ENCODE measurements around the gene DLG1.

DLG1 gene

DNA sequence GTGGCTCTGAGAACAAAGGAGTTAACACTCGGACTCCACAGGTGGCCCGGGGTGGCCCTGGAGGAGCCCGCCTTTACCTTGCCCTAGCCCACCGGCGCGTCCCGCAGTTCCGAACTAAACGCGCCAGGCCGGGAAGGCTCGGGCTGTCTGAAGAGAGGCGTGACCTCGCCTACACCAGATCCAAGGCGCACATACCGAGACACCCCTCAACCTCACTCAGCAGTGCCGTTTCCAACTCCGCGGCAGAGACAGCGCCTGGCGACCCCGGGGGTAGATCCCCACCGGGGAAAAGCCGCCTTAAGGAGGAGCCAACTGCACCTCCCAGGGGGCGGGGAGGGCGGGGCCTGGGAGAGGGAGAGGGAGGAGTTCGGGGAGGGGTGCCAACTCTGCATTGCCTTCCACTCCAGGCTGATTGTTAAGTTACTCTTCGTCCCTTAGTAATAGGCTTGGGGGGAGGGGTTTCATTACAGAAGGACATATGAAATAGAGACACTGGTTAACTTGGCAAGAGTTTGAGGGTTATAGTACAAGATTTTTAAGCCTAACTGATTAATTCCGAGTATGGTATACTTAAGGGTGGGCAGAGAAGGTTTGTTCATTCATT is at the start of gene DLG1:
Gene DLG1, minus strand, starts transcription at position 272 of the 604 bp plus-strand sequence. CDS start 1,408 bp downstream, outside the sequence.
- peak; percentile 76 for DNase-seq (ENCODE audit: low read depth)

DNA sequence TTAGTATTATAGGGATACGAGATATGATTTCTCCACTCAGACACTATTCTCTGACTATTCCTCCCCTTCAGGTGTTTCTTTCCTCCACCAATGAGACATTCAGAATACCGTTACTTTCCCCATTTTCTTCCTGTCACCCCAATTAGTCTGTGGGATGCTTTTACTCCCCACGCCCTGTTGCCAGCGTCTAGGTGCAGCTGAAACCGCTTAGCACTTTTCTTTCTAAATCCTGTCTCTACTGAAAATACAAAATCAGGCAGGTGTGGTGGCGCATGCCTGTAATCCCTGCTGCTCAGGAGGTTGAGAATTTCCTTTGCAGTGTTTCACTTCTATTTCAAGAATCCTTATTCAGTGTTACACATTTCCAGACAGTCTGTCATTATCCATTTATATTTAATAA is 49.6 kb upstream of the DLG1 start:
- DNase-seq (ENCODE audit: low read depth) = no peak

DNA sequence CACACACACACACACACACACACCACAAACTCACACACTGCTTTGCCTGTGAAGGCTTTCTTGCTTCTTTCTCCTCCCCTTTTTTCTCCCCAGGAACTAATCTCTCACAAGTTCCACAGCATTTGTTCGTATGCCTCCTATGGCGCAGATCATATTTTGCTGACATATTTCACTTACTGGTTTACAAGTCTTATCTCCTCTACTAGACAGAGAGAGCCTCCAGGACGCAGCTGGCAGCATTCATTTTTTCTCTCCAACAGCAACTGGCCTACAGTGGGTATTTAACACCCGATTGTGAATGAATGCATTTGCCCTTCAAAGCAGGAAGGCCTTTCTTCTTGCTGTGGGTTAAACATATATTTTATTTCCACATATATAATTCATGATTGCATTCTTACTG is 47.0 kb upstream of the DLG1 start:
- no peak for DNase-seq (ENCODE audit: low read depth)

DNA sequence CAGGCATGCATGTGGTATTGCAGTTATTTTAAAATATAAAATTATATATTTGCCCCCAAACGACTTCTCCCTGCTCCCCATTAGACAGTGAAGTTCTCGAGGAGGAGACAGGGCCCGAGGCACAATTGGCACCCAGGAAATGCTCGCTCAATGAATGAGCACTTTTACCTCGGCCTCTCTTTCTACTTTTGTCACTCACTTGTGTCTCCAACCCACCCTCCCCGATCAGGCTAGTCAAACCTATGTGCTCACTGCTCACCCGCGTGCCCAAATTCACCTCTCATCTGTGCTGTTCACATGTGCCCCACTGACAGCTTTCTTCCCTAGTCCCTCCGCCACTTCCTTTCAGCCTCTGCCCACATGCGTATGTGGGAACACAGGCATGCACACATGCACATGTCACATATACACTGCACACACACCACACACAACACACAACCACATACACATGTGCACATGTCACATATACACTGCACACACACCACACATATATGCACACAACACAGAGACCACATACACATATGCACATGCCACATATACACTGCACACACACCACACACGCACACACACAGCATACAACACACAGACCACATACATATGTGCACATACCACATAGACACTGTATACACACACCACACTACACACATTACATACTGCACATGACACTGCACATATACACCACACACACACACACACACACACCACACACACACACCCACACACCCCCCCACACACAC is 46.3 kb upstream of the DLG1 start:
- DNase-seq (ENCODE audit: low read depth) = no peak

DNA sequence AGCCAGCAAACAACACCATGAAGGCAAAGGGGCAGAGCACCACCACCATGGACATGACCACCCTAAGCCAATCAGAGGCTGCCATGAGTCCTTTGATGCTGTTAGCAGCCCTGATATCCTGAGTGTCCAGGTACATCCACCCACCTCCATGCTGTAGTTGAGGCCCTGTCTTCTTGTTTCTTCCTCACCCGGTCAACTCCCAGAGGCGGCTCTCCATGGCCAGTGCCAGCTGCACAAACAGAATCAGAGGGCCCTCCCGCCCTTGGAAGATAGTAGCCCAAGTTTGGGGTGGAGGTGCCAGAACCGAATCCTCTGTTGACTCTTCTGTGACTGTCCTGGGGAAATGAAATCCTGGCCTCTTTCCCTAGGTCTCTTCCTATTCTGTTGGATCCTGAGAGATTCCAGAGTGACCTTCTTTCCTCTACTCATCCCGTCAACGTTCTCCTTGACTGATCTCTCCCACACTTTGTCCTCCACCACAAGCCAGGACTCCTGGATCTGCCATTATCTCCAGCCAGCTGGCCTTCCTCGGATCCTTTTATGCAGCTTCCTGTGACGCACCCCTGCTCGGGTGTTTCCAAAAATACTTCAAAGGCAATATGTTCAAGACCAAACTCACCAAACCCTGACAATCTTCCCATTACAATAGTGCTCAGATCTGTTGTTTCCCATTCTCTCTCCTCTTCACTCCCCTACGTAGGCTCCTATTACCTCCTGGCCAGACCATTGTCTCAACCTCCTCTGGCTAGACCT is 45.4 kb upstream of the DLG1 start:
- DNase-seq (ENCODE audit: low read depth) = no peak

DNA sequence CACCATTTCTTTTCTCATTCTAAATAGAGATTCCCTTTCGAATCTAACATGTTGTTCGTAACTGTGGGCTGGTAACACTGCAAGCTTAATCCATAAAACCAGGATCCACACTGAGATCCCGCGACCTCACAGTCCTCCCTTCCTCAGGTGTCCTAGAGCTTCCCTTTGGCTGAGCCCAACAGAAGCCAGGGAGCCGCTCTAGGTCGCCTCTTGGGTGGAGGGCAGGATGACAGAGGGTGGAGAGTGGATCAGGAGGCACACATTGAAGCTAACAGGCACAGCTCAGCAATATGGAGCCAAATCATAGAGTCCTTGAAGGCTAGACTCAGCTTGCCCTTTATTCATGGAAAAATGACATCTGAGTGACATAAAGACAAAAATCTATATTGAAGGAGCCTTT is 44.7 kb upstream of the DLG1 start:
- DNase-seq (ENCODE audit: low read depth) = no peak

DNA sequence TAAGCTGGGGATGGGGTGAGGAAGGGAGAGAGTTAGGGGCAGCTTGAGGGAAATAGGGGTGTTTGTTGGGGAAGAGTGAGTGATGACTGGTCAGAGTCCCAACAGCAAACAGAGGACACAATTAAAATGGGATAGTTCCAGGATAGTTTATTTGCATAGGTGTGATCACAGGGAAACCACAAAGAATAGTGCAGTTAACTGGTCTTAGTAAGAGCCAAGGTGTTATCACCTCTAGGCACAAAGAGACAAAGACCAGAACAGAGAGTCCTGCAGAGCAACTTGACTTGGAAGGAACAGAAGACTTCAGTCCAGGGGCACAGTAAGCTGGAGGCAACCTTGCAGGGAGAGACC is 42.1 kb upstream of the DLG1 start:
- DNase-seq (ENCODE audit: low read depth) = no peak

DNA sequence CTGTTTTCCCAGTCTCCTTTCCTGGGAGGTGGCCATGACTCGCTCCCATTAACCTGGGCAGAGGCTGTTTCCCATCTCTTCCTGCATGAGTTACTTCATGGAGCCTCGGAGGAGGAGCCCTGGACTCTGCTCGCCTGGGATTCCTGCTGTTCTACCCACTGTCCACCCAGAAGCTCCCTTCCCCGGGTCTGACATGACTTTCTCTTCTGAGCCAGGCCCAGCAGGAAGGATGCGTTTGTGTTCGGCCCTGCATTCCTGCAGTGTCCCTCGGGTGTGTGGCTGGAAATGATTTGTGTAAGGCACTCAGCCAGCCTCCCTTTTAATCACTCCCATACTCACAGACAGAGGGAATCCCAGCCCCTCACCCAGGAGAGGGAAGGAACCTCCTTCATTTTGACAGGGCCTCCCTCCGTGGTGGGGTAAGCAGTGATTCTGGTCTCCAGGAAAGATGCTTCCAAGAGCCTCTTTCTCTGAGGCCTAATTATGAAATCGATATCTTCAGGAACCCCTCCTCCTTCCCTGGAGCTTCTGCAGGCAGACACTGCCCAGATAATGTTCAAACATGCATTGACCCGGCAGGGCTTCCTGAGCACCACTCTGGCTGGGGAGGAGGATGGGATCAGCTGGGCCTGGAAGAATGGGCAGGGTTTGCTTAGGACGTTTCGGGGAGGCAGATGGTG is 41.6 kb upstream of the DLG1 start:
- no peak for DNase-seq (ENCODE audit: low read depth)

DNA sequence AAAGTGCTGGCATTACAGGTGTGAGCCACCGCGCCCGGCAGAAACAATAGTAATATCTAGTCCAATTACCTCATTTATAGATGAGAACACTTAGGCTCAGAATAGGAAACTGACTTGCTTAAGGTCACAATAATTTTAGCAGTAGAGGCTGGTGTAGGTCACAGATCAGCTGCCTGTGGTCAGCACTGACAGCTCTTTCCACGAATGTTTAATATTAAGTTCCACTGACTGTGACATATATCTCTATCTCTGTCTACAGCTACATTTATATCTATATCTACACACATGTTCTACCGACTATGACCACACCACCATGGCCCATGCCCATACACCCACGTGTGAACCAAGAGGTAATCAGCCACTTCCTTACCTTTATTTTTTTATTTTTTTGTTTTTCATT is 40.2 kb upstream of the DLG1 start:
- DNase-seq (ENCODE audit: low read depth) = no peak

DNA sequence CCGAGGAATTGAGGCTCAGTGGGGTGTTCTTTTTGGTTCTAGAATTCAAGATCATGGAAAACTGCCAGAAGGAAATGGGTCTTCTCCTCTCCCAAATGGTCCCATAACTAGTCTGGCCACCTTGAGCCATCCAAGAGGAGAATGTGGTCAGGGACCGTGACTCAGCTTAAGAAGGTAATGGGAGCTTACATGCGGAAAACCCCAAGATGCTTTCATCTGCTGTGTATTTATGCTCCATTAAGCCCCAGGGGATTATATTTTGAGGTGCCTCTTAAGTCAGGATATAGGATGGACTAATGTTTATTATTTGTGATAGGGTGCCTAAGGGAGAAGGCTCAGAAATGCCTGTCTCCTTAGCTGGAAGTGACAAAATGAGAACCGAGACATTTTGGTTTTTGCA is 39.2 kb upstream of the DLG1 start:
- no peak for DNase-seq (ENCODE audit: low read depth)

DNA sequence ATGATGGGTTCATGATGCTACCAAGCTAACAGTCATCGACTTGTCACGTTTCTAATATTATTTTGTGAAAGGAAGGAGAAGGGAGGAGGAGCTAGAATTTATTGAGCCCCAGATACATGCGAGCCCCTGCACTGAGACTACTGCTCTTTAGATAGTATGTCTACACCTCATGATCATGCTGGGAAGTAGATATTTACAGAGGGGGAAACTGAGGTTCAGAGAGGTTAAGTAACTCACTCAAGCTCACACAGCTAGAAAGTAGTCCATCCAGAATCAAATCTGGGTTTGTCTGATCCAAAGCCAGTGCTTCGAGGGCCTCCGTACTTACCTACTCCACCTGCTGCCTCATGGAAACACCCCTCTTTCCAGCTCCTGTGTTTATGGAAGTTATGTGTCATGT is 38.8 kb upstream of the DLG1 start:
- no peak for DNase-seq (ENCODE audit: low read depth)

DNA sequence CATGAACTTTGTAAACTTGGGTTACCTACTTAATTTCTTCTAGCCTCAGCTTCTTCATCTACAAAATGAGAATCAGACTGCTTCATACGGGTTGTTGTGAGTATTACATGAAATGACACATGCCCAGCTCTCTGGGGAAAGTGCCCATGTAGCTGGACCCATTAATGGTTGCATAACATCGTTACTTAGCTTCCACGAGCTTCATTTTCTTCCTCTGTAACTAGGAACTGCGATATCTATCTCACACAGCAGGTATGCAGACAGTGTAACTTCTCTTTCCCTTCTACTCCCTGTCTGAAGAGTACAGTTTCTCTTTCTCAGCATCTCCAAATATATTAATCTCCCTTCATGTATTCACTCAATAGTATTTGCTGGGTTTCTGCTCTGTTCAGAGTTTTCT is 37.9 kb upstream of the DLG1 start:
- DNase-seq (ENCODE audit: low read depth) = no peak

DNA sequence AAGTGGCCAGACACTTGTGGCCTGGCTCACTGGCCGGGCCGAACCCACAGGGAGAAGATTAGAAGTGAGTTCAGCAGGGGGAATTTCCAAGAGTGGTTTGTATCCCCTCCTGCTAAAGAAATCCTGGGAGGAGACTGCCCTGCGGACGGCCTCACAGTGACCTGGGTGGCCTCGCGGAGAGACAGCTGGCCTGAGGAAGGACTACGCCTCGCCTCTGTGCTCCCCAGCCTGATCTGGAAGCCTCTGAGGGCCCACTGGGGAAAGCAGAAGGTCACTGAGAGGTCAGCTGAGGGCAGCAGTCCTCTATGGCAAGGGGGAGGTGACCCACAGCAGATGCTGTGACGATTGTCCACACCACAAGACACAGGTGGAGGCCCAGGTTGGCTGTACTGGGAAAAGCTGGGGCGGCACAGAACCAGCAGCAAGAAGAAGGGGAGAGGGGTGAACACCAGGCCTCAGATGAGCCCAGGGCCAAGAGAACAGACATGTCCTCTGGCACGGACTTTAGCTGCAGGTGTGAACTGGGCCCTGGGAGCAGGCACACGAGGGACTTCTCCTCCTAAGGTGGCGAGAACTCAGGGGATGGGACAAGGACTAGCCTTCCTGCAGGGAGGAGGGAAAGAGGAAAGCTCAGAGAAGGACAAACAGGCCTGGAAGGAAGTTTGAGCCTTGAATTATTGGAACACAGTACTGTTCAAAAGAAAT is 37.2 kb upstream of the DLG1 start:
- DNase-seq (ENCODE audit: low read depth) = no peak

DNA sequence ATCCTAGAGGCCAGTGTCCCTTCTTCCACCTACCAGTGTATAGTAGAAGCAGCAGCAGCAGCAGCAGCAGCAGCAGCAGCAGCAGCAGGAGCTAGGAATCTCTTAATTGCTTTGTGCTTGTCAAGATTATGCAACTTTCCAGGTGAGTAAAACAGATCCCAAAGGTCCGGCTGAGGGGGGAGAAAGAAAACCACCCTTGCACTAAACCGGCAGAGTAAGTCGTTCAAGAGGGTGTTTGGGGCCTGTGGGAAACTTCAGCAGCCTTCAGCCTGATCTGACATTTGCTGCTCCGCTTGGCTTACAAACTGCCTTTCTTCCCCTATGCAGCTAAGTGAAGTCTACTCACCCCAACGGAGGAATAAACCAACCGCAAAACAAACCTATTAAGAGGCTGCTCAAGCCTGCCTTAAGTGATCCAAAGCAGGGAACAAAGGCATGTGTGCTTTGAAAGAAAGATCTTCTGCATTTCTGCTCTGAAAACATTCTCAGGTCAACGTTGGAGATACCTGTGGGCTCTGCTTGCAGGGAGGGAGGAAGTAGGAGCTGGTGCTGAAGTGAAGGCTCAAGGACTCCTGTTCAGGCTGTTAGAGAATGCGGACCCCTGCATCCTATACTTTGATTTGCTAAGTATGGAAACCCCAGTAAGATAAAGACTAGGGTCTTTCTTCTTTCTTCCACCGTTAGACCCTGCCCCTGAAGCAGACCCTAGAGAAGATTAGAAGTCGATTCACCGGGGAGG is 35.7 kb upstream of the DLG1 start:
- no peak for DNase-seq (ENCODE audit: low read depth)

DNA sequence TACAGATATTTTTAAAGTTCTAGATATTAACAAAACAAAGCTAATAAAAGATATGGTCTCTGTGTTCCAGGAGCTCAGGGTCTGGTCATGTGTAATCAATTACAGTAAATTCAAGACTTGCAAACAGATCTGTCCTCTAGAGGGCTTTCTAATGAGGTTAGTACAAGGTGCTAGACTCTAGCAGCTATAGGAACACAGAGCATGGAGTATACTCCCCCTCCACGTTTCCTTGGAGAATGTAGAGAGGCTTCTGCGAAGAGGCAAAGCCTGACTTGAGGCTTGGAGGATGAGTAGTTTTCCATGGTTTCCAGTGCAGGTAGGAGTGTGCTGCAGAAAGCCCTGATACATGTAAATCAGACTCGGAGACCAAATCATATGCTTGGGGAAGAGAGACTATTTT is 32.7 kb upstream of the DLG1 start:
- no peak for DNase-seq (ENCODE audit: low read depth)

DNA sequence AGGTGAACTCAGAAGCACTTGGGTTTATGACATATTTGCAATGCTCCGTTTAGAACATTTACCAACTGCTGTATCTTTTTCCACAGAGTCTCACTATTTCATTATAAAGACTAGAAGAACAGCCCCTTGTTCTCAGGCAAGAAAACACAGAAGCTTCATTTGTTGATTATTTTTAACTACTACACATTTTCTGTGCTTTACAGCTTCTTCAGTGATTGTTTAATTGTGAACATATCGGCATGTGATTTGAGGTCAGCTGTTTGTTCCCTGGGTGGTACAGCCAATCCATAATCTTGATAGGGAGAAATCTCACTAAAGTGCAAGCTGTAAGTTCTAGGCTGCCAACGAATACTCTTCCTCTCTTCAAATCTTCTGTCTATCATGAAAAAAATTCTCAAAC is 31.0 kb upstream of the DLG1 start:
- no peak for DNase-seq (ENCODE audit: low read depth)

DNA sequence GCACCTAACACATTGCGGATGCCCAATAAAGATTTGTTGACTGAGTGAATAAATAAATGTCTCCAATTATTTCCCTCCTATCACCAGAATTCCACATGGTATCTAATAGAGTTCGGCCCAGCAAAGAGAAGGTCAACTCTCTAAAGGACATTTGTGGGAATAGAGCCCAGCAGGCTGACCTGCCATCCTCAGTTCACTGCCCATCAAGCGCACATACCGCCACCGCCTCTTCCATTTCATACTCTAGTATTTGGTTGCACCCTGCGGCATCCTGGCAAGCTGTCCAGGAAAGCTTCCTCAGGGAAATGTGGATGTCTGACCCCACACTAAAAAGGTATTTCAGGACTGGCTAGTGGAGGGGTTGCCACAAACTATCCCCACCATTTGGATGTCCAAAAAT is 29.8 kb upstream of the DLG1 start:
- no peak for DNase-seq (ENCODE audit: low read depth)

DNA sequence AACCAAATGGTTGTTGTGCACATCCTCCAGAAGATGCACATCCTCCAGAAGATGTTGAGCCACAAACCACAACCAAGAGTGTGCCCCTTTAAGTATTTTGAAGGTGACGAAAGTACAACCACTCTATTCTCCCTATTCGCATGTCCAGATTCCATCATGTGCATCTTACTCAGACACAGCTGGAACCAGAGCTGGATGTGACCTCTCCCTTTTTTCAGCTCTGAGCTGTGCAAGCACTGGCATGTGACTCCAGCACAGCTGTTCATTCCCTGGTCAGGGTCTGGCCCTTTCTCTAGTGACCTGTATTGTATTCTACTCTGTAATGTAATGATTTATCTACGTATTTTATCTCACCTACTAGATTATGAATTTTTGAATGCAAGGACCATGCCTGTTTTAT is 29.3 kb upstream of the DLG1 start:
- no peak for DNase-seq (ENCODE audit: low read depth)

DNA sequence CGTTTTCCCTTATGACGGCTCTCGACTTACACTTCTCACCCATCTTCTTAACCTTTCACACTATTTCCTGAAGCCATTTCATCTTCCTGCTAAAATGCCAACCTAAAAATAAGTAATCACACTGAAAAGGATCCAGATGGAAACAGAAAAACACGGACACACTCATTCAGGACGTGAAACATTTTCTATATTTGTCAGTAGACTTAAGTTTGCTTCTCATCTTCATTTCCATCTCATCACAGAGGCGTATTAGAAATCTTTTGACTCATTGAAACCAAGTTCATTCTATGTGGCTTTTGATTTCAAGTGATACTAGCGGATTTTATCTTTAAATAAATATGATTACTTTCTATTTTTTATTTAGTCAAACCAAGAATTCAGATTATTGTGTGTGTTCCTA is 27.4 kb upstream of the DLG1 start:
- no peak for DNase-seq (ENCODE audit: low read depth)

DNA sequence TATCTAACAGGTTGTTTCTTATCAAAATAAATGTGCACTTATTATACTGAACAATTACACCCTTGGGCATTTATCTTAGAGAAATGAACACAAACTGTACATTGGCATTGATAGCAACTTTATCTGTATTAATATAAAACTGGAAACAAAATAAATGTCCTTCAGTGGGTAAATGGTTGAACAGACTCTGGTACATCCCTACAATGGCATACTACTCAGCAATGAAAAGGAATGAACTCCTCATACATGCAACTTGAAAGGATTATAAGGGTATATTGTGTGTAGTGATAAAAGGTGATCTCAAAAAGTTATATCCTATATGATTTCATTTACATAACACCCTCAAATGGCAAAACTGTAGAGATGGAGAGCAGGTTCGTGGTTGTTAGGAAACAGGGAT is 23.7 kb upstream of the DLG1 start:
- no peak for DNase-seq (ENCODE audit: low read depth)

DNA sequence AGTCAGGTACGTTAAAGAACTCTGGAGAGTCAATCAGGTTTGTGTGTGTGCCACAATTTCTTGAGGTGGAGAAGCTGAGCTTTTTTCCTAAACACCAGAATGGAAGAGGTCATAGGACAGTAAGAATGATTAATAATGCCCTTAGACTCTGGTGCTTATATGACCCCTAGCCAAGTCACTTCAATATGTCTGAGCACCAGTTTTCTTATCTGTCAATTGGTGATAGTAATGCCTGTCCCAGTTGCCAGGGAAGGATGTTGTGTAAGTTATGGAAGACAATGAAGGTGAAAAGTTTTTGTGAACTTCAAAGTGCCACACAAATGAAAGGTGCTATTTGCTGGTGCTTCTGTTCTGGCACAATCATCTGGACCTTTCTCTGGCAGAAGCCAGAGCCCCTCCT is 22.2 kb upstream of the DLG1 start:
- no peak for DNase-seq (ENCODE audit: low read depth)
